GM21825 (cell line): ENCODE measurements around the gene EFS.

Experiments
- ATAC-seq: cut with Tn5 transposase; IDR thresholded peaks from one replicate; pipeline ENCODE4 v1.9.1; 2021; ENCODE audit warnings: mild to moderate bottlenecking, moderate library complexity; ENCODE audit not compliant: unreplicated experiment

The EFS gene

GRCh38 chr14:23379366-23380196 is 14.6 kb upstream of the EFS start:
- no peak for ATAC-seq

GRCh38 chr14:23378612-23379220 is 13.7 kb upstream of the EFS start:
- ATAC-seq = no peak

GRCh38 chr14:23377573-23378563 is 12.9 kb upstream of the EFS start:
- no peak for ATAC-seq

GRCh38 chr14:23377198-23377550 is 12.2 kb upstream of the EFS start:
- no peak for ATAC-seq

GRCh38 chr14:23376482-23377197 is 11.7 kb upstream of the EFS start, which contains the start of gene CMTM5:
CMTM5 (plus strand) TSS chr14:23377046; CDS start chr14:23377252, 206 bp downstream.
- no peak for ATAC-seq

- no peak for ATAC-seq
Measured at GRCh38 chr14:23375527-23376251, 10.7 kb upstream of the EFS start.

- no peak for ATAC-seq
Measured at GRCh38 chr14:23373041-23373440, 8.1 kb upstream of the EFS start.

GRCh38 chr14:23372509-23372908 is 7.5 kb upstream of the EFS start, which contains the start of gene IL25:
IL25 (plus strand) TSS chr14:23372809.
- ATAC-seq = no peak

- no peak for ATAC-seq
Measured at GRCh38 chr14:23371865-23372264, 6.9 kb upstream of the EFS start.

GRCh38 chr14:23370221-23370620 is 5.2 kb upstream of the EFS start:
- ATAC-seq = no peak

GRCh38 chr14:23366426-23366921 is 1.5 kb upstream of the EFS start:
- no peak for ATAC-seq

GRCh38 chr14:23365732-23366425 is 907 bp upstream of the EFS start:
- no peak for ATAC-seq

GRCh38 chr14:23364164-23365035 is 572 bp downstream of the EFS start:
- ATAC-seq = no peak

GRCh38 chr14:23362200-23362599 is 2.8 kb downstream of the EFS start:
- no peak for ATAC-seq

- no peak for ATAC-seq
Measured at GRCh38 chr14:23361763-23362162, 3.2 kb downstream of the EFS start.

GRCh38 chr14:23361320-23361719 is 3.7 kb downstream of the EFS start:
- no peak for ATAC-seq

GRCh38 chr14:23360496-23360895 is 4.5 kb downstream of the EFS start:
- no peak for ATAC-seq
